HepG2 (cell line): Measurements from ENCODE around the gene ATG2A. TPM values are rescaled to one million over a fixed set of nuclear protein-coding genes. Genes with fewer than 3 reads are reported as not detected.
A peak's percentile ranks its signal among the peaks of the same experiment; 100 is the strongest.

Experiments used
- ARID4A ChIP-seq: sonication (generic); formaldehyde crosslinking; IDR thresholded peaks from 2 replicates; pipeline ENCODE4 v1.5.0; 2020; ENCODE audit warnings: mild to moderate bottlenecking, missing genetic modification reagents, borderline replicate concordance
- CBX2 ChIP-seq, 2 experiments: fragments of 200-600 bp in 1 of 2; sonication (generic); formaldehyde crosslinking in 1 of 2; IDR thresholded peaks; 2 replicates each; pipeline versions ENCODE4 v1.7.0 to v1.8.1; 2018 to 2022; ENCODE audit warnings: low read depth in 2 of 2, low read length in 1 of 2, mild to moderate bottlenecking in 1 of 2, missing genetic modification reagents in 1 of 2
- CENPX ChIP-seq: sonication (generic); formaldehyde crosslinking; IDR thresholded peaks from 2 replicates; pipeline ENCODE4 v1.9.0; 2021; ENCODE audit warnings: mild to moderate bottlenecking, missing genetic modification reagents, moderate library complexity
- DBP ChIP-seq: sonication (generic); formaldehyde crosslinking; IDR thresholded peaks from 2 replicates; pipeline ENCODE4 v1.4.0; 2020; ENCODE audit warnings: missing genetic modification reagents; ENCODE audit errors: not compliant biosample characterization
- DMAP1 ChIP-seq: IDR thresholded peaks from 2 replicates; pipeline ENCODE4 v1.6.1; 2016
- HHEX ChIP-seq: IDR thresholded peaks from 2 replicates; pipeline ENCODE4 v1.6.1; 2016; ENCODE audit warnings: control low read depth
- HMG20A ChIP-seq: IDR thresholded peaks from 2 replicates; pipeline ENCODE4 v1.6.1; 2016; ENCODE audit warnings: borderline replicate concordance
- NR2F6 ChIP-seq, 2 experiments: IDR thresholded peaks; 2 replicates each; pipeline ENCODE4 v1.6.1; 2016; ENCODE audit warnings: antibody characterized with exemption in 1 of 2, mild to moderate bottlenecking in 1 of 2
- SP4 ChIP-seq: sonication (generic); formaldehyde crosslinking; IDR thresholded peaks from 2 replicates; pipeline ENCODE4 v1.8.1; 2023; ENCODE audit warnings: mild to moderate bottlenecking, missing genetic modification reagents
- ZBTB34 ChIP-seq: sonication (generic); formaldehyde crosslinking; IDR thresholded peaks from 2 replicates; pipeline ENCODE4 v1.8.0; 2022; ENCODE audit warnings: mild to moderate bottlenecking, missing genetic modification reagents
- ZNF30 ChIP-seq: sonication (generic); formaldehyde crosslinking; IDR thresholded peaks from 2 replicates; pipeline ENCODE4 v1.5.0; 2020; ENCODE audit warnings: mild to moderate bottlenecking, missing genetic modification reagents
- ZNF362 ChIP-seq: sonication (generic); formaldehyde crosslinking; IDR thresholded peaks from 2 replicates; pipeline ENCODE4 v1.4.0; 2020; ENCODE audit warnings: missing genetic modification reagents, mild to moderate bottlenecking, borderline replicate concordance
- ZNF557 ChIP-seq: sonication (generic); formaldehyde crosslinking; IDR thresholded peaks from 2 replicates; pipeline ENCODE4 v1.4.0; 2020; ENCODE audit warnings: missing genetic modification reagents
- ZNF563 ChIP-seq: sonication (generic); formaldehyde crosslinking; IDR thresholded peaks from 2 replicates; pipeline ENCODE4 v1.8.0; 2022; ENCODE audit warnings: mild to moderate bottlenecking, moderate library complexity, missing genetic modification reagents
- ZNF616 ChIP-seq: sonication (generic); formaldehyde crosslinking; IDR thresholded peaks from 2 replicates; pipeline ENCODE4 v1.5.0; 2020; ENCODE audit warnings: low read depth, mild to moderate bottlenecking, missing genetic modification reagents
- ZNF777 ChIP-seq: sonication (generic); formaldehyde crosslinking; IDR thresholded peaks from 2 replicates; pipeline ENCODE4 v1.4.0; 2020; ENCODE audit warnings: missing genetic modification reagents
- ZNF792 ChIP-seq: IDR thresholded peaks from 2 replicates; pipeline ENCODE4 v1.6.1; 2016
- ZSCAN12 ChIP-seq: sonication (generic); formaldehyde crosslinking; IDR thresholded peaks from 2 replicates; pipeline ENCODE4 v1.9.0; 2021; ENCODE audit warnings: mild to moderate bottlenecking, missing genetic modification reagents
- ZSCAN30 ChIP-seq: sonication (generic); formaldehyde crosslinking; IDR thresholded peaks from 2 replicates; pipeline ENCODE4 v1.5.0; 2020; ENCODE audit warnings: mild to moderate bottlenecking, missing genetic modification reagents
- polyA plus RNA-seq, 8 experiments: library from polyadenylated mRNA; depleted of rRNA in 3 of 8; stranded (reverse) in 7 of 8; unstranded in 1 of 8; fragments of >200 nt; fragmentation: Illumina TruSeq in 4 of 8; extraction: Trizol in 4 of 8; gene quantifications; 2 replicates each; pipeline versions ENCODE4 v1.2.1 to v1.2.3, GENCODE V29; 2011 to 2016; ENCODE audit warnings: low read depth in 4 of 8, missing spikeins in 1 of 8, mixed read lengths in 1 of 8; ENCODE audit not compliant: insufficient read depth in 1 of 8
- total RNA-seq, 5 experiments: library from RNA; depleted of rRNA; stranded (reverse); fragments of >200 nt; fragmentation: Illumina TruSeq; extraction: Trizol; gene quantifications; 2 replicates each; pipeline ENCODE4 v1.2.3, GENCODE V29; 2016; ENCODE audit warnings: low read depth in 1 of 5
- TF ChIP-seq, protein P1 (sequence below): IDR thresholded peaks from 2 replicates; pipeline ENCODE4 v1.6.1; 2016; ENCODE audit warnings: low read depth

Gene ATG2A
- total and polyA plus RNA-seq, 2 of the 13 experiments (the other 11 are each of a cell fraction or from before 2014, with no cell fraction given): 6.7 to 8.0 TPM

GRCh38 chr11:64894070-64894811 is 22.8 kb downstream of the ATG2A start (continued):
- TF ChIP-seq ARID4A (CRISPR knock-in tag) (peak; percentile 34; the same call in 1 of the 2 replicates), CBX2 (IDR thresholded peaks at IDR 0.05; ENCODE audit: low read depth, low read length) (no peak), CBX2 (CRISPR knock-in tag; IDR thresholded peaks at IDR 0.05; ENCODE audit: low read depth) (no peak), DBP (CRISPR knock-in tag) (no peak), ZNF777 (no peak), ZNF563 (CRISPR knock-in tag) (no peak), ZBTB34 (no peak), NR2F6 (IDR thresholded peaks at IDR 0.05) (peak; percentile 98), NR2F6 (CRISPR knock-in tag; IDR thresholded peaks at IDR 0.05) (peak; percentile 100), CENPX (no peak), ZNF362 (CRISPR knock-in tag) (peak; percentile 31; the same call in 1 of the 2 replicates), HHEX (CRISPR knock-in tag) (0 out of 2 replicates have a peak, but pooled peaks have one; percentile 26), ZSCAN30 (no peak), DMAP1 (peak; percentile 59; the same call in 1 of the 2 replicates), ZNF30 (CRISPR knock-in tag) (no peak), ZNF616 (CRISPR knock-in tag) (no peak), ZNF792 (no peak; the same call in 1 of the 2 replicates), ZNF557 (CRISPR knock-in tag) (peak; percentile 91; the same call in 1 of the 2 replicates), ZSCAN12 (CRISPR knock-in tag) (no peak), SP4 (peak; percentile 79; the same call in 1 of the 2 replicates), HMG20A (CRISPR knock-in tag) (peak; percentile 66; the same call in 1 of the 2 replicates)
- TF ChIP-seq, protein P1, sequence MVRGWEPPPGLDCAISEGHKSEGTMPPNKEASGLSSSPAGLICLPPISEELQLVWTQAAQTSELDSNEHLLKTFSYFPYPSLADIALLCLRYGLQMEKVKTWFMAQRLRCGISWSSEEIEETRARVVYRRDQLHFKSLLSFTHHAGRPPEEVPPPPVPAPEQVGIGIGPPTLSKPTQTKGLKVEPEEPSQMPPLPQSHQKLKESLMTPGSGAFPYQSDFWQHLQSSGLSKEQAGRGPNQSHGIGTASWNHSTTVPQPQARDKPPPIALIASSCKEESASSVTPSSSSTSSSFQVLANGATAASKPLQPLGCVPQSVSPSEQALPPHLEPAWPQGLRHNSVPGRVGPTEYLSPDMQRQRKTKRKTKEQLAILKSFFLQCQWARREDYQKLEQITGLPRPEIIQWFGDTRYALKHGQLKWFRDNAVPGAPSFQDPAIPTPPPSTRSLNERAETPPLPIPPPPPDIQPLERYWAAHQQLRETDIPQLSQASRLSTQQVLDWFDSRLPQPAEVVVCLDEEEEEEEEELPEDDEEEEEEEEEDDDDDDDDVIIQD (CRISPR knock-in tag): peak; percentile 50; the same call in 1 of the 2 replicates
